ENCODE measurements around the gene LYRM9.

- TF ChIP-seq ATF2 (IDR thresholded peaks at IDR 0.05; ENCODE audit: low read length) (no peak), PAX5 (IDR thresholded peaks at IDR 0.05; ENCODE audit: borderline replicate concordance, low read depth, low read length) (no peak), CTCF (IDR thresholded peaks at IDR 0.05 in 2 of 3, conservative IDR thresholded peaks at IDR 0.05 in 1 of 3; ENCODE audit: control insufficient read depth in 2 of 3, extremely low read depth in 1 of 3, insufficient read depth in 1 of 3, low read depth in 3 of 3, low read length in 3 of 3) (no peak), EP300 (IDR thresholded peaks at IDR 0.05; ENCODE audit: borderline replicate concordance in 1 of 2, control insufficient read depth in 1 of 2, low read depth in 2 of 2, low read length in 2 of 2) (no peak)
These were observed 20.0 kb downstream of the LYRM9 start for GRCh38 chr17:27873211-27873610.

Measured in GM12878 (cell line).